Neutrophil (primary cell): Measurements from ENCODE around the gene PILRA.

ENCODE experiments used
- H3K27ac ChIP-seq: fragments of 200-600 bp; sonication (generic); 2 replicates; pipeline ENCODE4 v1.5.1; 2016; ENCODE audit warnings: mild to moderate bottlenecking, moderate library complexity
- H3K27me3 ChIP-seq: fragments of 200-600 bp; sonication (generic); 2 replicates; pipeline ENCODE4 v1.6.0; 2016; ENCODE audit warnings: mild to moderate bottlenecking
- H3K36me3 ChIP-seq: fragments of 200-600 bp; sonication (generic); 2 replicates; pipeline ENCODE4 v1.5.1; 2017
- H3K4me1 ChIP-seq, 2 experiments: fragments of 200-600 bp in 1 of 2; sonication (generic) in 1 of 2; 1 replicate in 1 of 2; 2 replicates in 1 of 2; pipeline versions ENCODE4 v1.5.1 to v1.6.1; 2013 to 2016; ENCODE audit warnings: low read depth in 1 of 2, low read length in 1 of 2, mild to moderate bottlenecking in 1 of 2, moderate library complexity in 1 of 2; ENCODE audit not compliant: control insufficient read depth in 1 of 2, insufficient read depth in 1 of 2
- H3K4me3 ChIP-seq, 2 experiments: fragments of 200-600 bp in 1 of 2; sonication (generic) in 1 of 2; 1 replicate in 1 of 2; 2 replicates in 1 of 2; pipeline ENCODE4 v1.5.1; 2013 to 2016; ENCODE audit warnings: low read depth in 1 of 2, low read length in 1 of 2, mild to moderate bottlenecking in 1 of 2, moderate library complexity in 1 of 2
- H3K9me3 ChIP-seq: fragments of 200-600 bp; sonication (generic); 2 replicates; pipeline ENCODE4 v1.5.1; 2016
- TF ChIP-seq, protein P1 (sequence below): fragments of 200-600 bp; sonication (generic); IDR thresholded peaks from 2 replicates; pipeline ENCODE4 v1.5.1; 2016; ENCODE audit warnings: antibody characterized with exemption

Gene PILRA

DNA sequence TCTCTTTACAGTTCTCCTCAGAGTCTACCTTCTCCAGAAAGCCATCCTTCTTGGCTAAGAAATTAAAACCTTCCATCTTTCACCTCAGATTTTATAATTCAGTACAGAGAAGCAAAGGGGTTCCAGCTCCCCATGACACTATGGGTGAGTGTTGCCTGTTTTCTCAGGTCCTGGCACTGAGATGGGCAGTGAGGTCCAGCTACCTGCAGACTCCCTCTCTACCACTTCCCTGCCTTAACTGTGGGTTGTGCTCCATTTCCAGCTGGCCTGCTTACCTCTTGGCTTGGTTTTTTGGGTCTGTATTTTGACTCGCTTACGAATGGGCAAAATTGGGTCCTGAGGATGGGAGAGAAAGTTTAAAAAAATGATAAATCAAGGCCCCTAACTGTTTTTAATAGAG, 29.0 kb downstream of the PILRA start:
- H3K27ac ChIP-seq: peak overlapping the region; percentile 10
- no peaks in the 10 kb centered on the region for H3K27me3 ChIP-seq
- peaks cover 98% of the 10 kb centered on the region for H3K36me3 ChIP-seq
- TF ChIP-seq, protein P1, sequence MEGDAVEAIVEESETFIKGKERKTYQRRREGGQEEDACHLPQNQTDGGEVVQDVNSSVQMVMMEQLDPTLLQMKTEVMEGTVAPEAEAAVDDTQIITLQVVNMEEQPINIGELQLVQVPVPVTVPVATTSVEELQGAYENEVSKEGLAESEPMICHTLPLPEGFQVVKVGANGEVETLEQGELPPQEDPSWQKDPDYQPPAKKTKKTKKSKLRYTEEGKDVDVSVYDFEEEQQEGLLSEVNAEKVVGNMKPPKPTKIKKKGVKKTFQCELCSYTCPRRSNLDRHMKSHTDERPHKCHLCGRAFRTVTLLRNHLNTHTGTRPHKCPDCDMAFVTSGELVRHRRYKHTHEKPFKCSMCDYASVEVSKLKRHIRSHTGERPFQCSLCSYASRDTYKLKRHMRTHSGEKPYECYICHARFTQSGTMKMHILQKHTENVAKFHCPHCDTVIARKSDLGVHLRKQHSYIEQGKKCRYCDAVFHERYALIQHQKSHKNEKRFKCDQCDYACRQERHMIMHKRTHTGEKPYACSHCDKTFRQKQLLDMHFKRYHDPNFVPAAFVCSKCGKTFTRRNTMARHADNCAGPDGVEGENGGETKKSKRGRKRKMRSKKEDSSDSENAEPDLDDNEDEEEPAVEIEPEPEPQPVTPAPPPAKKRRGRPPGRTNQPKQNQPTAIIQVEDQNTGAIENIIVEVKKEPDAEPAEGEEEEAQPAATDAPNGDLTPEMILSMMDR: no peak
- H3K9me3 ChIP-seq: no peaks in the 10 kb centered on the region
- no peak overlapping the region for H3K4me3 ChIP-seq
- H3K4me1 ChIP-seq: peaks cover 5 to 7% of the 10 kb centered on the region in 2 experiments

DNA sequence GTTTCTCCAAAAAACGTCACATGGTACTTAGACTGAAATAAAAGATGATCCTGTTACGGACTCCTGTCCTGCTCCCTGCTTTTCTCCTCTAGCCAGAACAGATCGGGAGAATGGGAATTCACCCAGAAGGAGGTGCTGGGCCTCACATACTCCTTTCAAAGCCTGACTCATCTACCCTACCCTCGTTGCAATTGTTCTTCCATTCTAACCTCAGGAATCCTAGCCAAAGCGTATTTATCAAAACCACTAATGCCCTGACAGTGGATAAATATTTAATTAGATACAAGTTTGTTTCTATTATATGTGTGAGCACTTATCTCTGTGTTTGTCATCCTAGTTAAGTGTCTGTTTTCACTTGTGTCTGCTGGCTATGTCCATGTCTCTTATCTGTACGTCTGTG, 33.5 kb downstream of the PILRA start:
- Histone ChIP-seq H3K27ac (peak overlapping the region; percentile 47), H3K27me3 (no peaks in the 10 kb centered on the region), H3K36me3 (peaks cover 88% of the 10 kb centered on the region), H3K9me3 (no peaks in the 10 kb centered on the region), H3K4me1 (peaks cover 0 to 4% of the 10 kb centered on the region in 2 experiments), H3K4me3 (no peak overlapping the region)
- TF ChIP-seq, protein P1: no peak

DNA sequence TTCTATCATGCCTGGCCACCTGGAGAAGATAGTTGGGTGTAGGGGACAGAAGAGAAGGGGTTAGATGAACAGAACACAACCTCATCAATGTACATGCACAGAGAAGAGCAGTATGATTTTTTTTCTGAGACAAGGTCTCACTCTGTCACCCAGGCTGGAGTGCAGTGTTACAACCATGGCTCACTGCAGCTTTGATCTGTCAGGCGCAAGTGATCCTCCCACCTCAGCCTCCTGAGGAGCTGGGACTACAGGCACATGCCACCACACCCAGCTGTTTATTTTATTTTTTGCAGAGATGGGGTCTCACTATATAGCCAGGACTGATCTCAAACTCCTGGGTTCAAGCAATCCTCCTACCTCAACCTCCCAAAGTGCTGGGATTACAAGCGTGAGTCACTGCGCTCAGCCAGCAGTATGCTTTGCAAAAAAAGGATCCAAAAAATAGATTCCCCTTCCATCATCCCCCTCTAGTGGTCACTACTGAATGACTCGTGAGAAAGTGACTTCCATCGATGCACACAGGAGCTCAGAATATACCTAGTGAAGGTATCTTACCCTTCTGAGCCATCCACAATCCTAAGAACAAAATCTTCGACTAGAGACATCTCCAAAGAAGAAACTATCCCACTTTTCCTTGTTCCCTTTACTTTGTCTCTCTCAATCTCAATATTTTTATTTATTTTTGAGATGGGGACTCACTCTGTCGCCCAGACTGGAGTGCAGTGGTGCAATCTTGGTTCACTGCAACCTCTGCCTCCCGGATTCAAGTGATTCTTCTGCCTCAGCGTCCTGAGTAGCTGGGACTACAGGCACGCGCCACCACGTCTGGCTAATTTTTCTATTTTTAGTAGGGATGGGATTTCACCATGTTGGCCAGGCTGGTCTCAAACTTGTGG, 34.2 kb downstream of the PILRA start:
- Histone ChIP-seq H3K27ac (peak overlapping the region; percentile 47), H3K9me3 (no peaks in the 10 kb centered on the region), H3K27me3 (no peaks in the 10 kb centered on the region), H3K4me1 (peaks cover 0 to 4% of the 10 kb centered on the region in 2 experiments), H3K4me3 (no peak overlapping the region), H3K36me3 (peaks cover 80% of the 10 kb centered on the region)
- TF ChIP-seq, protein P1: no peak

- TF ChIP-seq, protein P1: no peak
- Histone ChIP-seq H3K27ac (no peak overlapping the region), H3K36me3 (peaks cover 62% of the 10 kb centered on the region), H3K4me1 (peaks cover 7 to 16% of the 10 kb centered on the region in 2 experiments), H3K4me3 (no peak overlapping the region), H3K27me3 (no peaks in the 10 kb centered on the region), H3K9me3 (no peaks in the 10 kb centered on the region)
Observed at GRCh38 chr7:100411101-100411500, 37.8 kb downstream of the PILRA start.

DNA sequence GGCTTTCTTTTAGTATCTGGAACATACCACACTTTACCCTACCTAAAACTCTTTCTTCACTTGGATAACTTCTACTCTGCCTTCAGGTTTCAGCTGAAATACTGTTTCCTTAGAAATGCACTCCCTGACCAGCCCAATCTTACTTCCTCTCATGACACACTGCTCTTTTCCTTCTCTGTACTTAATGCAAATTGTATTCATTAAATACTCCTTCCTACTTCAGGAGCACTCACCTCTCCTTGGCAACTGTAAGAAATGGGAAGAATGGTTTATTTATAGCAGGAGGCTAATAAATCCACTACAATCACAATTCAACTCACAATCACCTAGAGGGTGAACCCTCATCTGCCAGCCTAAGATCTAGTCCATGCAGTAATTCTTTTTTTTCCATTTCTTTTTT, 40.1 kb downstream of the PILRA start:
- TF ChIP-seq, protein P1: no peak
- no peaks in the 10 kb centered on the region for H3K9me3 ChIP-seq
- peak overlapping the region; percentile 51 for H3K27ac ChIP-seq
- peaks cover 46% of the 10 kb centered on the region for H3K36me3 ChIP-seq
- H3K27me3 ChIP-seq: no peaks in the 10 kb centered on the region
- no peak overlapping the region for H3K4me3 ChIP-seq
- peaks cover 7 to 12% of the 10 kb centered on the region in 2 experiments for H3K4me1 ChIP-seq
